Adrenal gland (tissue), 5 donors: Measurements from ENCODE around the gene MDFIC2.

ENCODE experiments used
- CTCF ChIP-seq, 6 experiments: fragments of 450-650 bp in 4 of 6; fragments of 200-600 bp in 2 of 6; sonication (generic) in 1 of 6; IDR thresholded peaks; 1 replicate in 5 of 6; 2 replicates in 1 of 6; pipeline versions ENCODE4 v1.5.1 to v1.8.0; 2016 to 2021; ENCODE audit warnings: antibody characterized with exemption in 6 of 6, mild to moderate bottlenecking in 2 of 6, moderate library complexity in 1 of 6
- POLR2A ChIP-seq, 2 donors: fragments of 450-650 bp; IDR thresholded peaks; one replicate each; pipeline ENCODE4 v1.6.1; 2017; ENCODE audit warnings: antibody characterized with exemption in 2 of 2, mild to moderate bottlenecking in 2 of 2, moderate library complexity in 1 of 2
- donor health status: DM: no; HTN: no; CAD: no.

GRCh38 chr3:70233112-70233511 lies 79.3 kb downstream of the MDFIC2 start:
- TF ChIP-seq CTCF (IDR thresholded peaks at IDR 0.05) (no peak), POLR2A (IDR thresholded peaks at IDR 0.05) (no peak)
